Breast epithelium (tissue), 4 donors: Measurements from ENCODE around the gene KCNQ5. TPM values are rescaled to one million over a fixed set of nuclear protein-coding genes. Genes with fewer than 3 reads are reported as not detected.

Experiments used
- DNase-seq, 2 donors: peaks; one replicate each; pipeline ENCODE4 v3.0.0-alpha.2; 2019; ENCODE audit warnings: low spot score in 2 of 2
- H3K27ac ChIP-seq, 2 donors: fragments of 200-600 bp; sonication (generic) in 1 of 2; one replicate each; pipeline ENCODE4 v1.5.1; 2016 to 2019; ENCODE audit warnings: mild to moderate bottlenecking in 1 of 2
- H3K27me3 ChIP-seq, 2 donors: fragments of 200-600 bp; sonication (generic) in 1 of 2; one replicate each; pipeline versions ENCODE4 v1.5.1 to v1.6.0; 2017 to 2019; ENCODE audit warnings: control low read depth in 1 of 2, mild to moderate bottlenecking in 1 of 2
- H3K36me3 ChIP-seq: fragments of 200-600 bp; one replicate; pipeline ENCODE4 v1.5.1; 2019
- H3K4me1 ChIP-seq, 2 donors: fragments of 200-600 bp; sonication (generic); one replicate each; pipeline ENCODE4 v1.5.1; 2016 to 2019; ENCODE audit warnings: control low read depth in 1 of 2
- H3K4me3 ChIP-seq, 3 donors: fragments of 200-600 bp; sonication (generic); 1 replicate in 2 of 3; 2 replicates in 1 of 3; pipeline ENCODE4 v1.5.1; 2016 to 2019; ENCODE audit warnings: mild to moderate bottlenecking in 3 of 3, moderate library complexity in 2 of 3
- H3K9me3 ChIP-seq, 2 donors: fragments of 200-600 bp; sonication (generic) in 1 of 2; one replicate each; pipeline ENCODE4 v1.5.1; 2016 to 2019; ENCODE audit warnings: control low read depth in 1 of 2
- POLR2A ChIP-seq: fragments of 450-650 bp; IDR thresholded peaks from one replicate; pipeline ENCODE4 v1.6.1; 2016; ENCODE audit warnings: antibody characterized with exemption, mild to moderate bottlenecking, moderate library complexity
- POLR2AphosphoS5 ChIP-seq, 3 donors: sonication (generic); formaldehyde crosslinking; IDR thresholded peaks; one replicate each; pipeline ENCODE4 v1.6.1; 2017; ENCODE audit warnings: antibody characterized with exemption in 3 of 3
- intact Hi-C: fragments of 100-400 bp; cut with DNase I; formaldehyde crosslinking; loops from one replicate; pipeline ENCODE4 v1.15.1; 2023; ENCODE audit warnings: low total_unique reads
- total RNA-seq, 3 donors: library from RNA; depleted of rRNA; stranded (reverse); fragments of >200 nt; gene quantifications; one replicate each; pipeline ENCODE4 v1.1.0, GENCODE V29; 2016
- TF ChIP-seq, protein P1 (sequence below), 3 donors: fragments of 450-650 bp; IDR thresholded peaks; one replicate each; pipeline ENCODE4 v1.5.1; 2016 to 2017; ENCODE audit warnings: antibody characterized with exemption in 3 of 3, mild to moderate bottlenecking in 3 of 3, moderate library complexity in 3 of 3

KCNQ5 gene
- total RNA-seq, 3 donors from 2014 or later, result 0.16 to 1.0 (median 0.33) TPM

DNA sequence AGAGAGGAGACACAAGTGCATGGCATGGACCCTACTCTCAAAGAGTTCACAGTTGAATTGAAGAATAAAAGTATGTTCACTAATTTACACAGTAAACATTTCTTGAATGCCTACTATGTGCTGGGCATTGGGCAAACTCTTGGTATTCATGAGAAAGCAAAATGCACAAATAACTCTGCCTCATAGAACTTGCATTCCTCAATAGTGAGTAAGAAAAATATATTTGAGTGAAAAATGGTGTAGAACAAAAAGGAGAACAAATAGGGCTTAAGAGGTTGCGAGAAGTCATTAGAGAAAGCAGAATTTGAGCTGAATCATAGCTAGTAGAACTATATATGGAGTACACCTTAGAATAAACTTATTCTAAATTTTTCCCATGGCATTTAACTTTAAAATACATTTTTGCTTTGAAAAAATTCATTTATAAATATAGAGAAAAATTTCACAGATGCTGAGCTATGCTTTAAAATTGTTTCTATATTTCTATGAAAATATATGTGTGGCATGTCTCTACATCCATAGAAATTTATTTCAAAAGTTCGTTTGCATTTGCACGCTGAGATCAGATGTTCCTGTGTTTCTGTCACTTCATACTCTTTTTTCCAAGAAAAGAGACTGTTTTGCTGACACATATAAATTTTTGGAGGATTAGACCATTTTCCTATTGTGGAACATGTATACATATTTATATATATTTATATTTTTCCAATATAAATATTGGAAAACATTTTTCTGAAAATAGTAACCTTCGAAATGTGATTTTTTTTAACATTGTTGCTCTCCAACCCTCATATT, 236.1 kb downstream of the KCNQ5 start:
- no peak for DNase-seq
- Histone ChIP-seq H3K27ac (no peak overlapping the region), H3K9me3 (no peaks in the 10 kb centered on the region), H3K4me1 (no peaks in the 10 kb centered on the region), H3K36me3 (no peaks in the 10 kb centered on the region), H3K4me3 (no peak overlapping the region), H3K27me3 (no peaks in the 10 kb centered on the region)
- intact Hi-C loops, result no loop called here
- TF ChIP-seq POLR2AphosphoS5 (IDR thresholded peaks at IDR 0.05) (no peak), POLR2A (no peak)
- TF ChIP-seq, protein P1, sequence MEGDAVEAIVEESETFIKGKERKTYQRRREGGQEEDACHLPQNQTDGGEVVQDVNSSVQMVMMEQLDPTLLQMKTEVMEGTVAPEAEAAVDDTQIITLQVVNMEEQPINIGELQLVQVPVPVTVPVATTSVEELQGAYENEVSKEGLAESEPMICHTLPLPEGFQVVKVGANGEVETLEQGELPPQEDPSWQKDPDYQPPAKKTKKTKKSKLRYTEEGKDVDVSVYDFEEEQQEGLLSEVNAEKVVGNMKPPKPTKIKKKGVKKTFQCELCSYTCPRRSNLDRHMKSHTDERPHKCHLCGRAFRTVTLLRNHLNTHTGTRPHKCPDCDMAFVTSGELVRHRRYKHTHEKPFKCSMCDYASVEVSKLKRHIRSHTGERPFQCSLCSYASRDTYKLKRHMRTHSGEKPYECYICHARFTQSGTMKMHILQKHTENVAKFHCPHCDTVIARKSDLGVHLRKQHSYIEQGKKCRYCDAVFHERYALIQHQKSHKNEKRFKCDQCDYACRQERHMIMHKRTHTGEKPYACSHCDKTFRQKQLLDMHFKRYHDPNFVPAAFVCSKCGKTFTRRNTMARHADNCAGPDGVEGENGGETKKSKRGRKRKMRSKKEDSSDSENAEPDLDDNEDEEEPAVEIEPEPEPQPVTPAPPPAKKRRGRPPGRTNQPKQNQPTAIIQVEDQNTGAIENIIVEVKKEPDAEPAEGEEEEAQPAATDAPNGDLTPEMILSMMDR (IDR thresholded peaks at IDR 0.05), result no peak

DNA sequence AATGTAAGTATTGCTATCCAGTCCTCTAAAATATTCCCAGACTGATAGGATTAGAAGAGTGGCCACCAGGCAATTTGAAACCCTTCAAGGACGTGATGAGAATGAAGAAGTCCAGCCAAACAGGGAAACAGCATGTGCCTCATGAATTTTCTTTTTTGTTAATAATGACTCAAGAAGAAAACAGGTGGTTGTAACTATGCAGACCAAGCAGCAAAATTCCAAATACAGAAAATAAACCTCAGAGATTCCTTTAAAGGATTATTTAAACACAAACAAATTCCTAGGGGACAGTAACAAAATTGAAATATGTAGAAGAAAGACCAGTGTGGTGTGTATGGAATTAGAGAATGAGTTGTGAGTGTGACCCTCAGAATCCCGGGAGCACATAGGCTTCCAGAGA, 239.2 kb downstream of the KCNQ5 start:
- TF ChIP-seq POLR2AphosphoS5 (IDR thresholded peaks at IDR 0.05), result no peak
- no peak for TF ChIP-seq POLR2A
- TF ChIP-seq, protein P1 (IDR thresholded peaks at IDR 0.05), result no peak
- H3K27me3 ChIP-seq, result no peaks in the 10 kb centered on the region
- intact Hi-C loops, result no loop called here
- H3K36me3 ChIP-seq, result no peaks in the 10 kb centered on the region
- H3K9me3 ChIP-seq, result no peaks in the 10 kb centered on the region
- H3K27ac ChIP-seq, result no peak overlapping the region
- H3K4me1 ChIP-seq, result no peaks in the 10 kb centered on the region
- H3K4me3 ChIP-seq, result no peak overlapping the region
- DNase-seq, result no peak

DNA sequence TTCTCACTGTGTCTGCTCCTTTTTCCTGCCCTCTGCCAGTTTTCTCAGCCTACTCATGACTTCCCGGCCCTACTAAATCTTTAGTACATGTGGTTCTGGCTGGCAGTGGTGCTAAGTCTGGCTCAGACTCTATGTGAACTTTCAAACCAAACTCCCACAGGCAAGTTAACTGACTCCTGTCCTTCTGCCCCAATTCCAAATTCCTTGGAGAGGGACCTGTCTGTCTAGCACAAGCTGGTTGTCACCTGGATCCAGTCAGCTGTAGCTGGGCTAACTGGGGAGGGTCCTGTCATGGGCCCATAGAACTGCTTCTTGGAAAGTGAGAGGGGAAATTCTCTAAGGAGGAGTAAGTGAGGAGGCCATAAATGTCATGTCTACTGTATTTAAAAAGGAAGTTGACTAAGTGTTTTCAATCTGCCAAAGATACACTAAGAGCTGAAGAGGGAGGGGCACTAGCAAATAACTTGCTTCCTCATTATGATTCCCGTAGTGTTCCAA, 240.1 kb downstream of the KCNQ5 start:
- Histone ChIP-seq H3K9me3 (no peaks in the 10 kb centered on the region), H3K4me3 (no peak overlapping the region), H3K4me1 (no peaks in the 10 kb centered on the region), H3K36me3 (no peaks in the 10 kb centered on the region), H3K27ac (no peak overlapping the region), H3K27me3 (no peaks in the 10 kb centered on the region)
- no peak for DNase-seq
- intact Hi-C loops, result no loop called here
- TF ChIP-seq POLR2AphosphoS5 (IDR thresholded peaks at IDR 0.05), result no peak
- no peak for TF ChIP-seq POLR2A

DNA sequence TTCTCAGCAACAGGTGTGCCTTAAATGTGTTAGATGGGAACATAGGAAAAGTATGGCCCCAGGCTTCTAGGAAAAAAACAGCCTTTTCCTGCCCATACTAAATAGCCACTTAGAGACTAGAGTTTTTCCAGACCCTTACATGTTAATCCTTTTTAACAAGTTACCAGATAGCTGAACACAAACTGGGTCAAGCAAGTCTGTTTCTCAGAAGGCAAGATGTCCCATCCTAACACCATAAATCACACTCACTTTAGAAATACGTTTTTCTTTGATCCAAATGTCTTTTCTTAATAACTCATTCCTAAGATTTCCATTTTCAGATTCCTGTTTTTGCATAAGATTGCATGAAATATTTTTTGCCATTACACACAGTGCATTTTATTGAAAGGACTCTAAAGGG, 241.3 kb downstream of the KCNQ5 start:
- Histone ChIP-seq H3K27me3 (no peaks in the 10 kb centered on the region), H3K36me3 (no peaks in the 10 kb centered on the region), H3K9me3 (no peaks in the 10 kb centered on the region), H3K4me3 (no peak overlapping the region), H3K27ac (no peak overlapping the region), H3K4me1 (no peaks in the 10 kb centered on the region)
- intact Hi-C loops, result no loop called here
- no peak for DNase-seq
- TF ChIP-seq, protein P1 (IDR thresholded peaks at IDR 0.05), result no peak
- TF ChIP-seq POLR2A, result no peak

DNA sequence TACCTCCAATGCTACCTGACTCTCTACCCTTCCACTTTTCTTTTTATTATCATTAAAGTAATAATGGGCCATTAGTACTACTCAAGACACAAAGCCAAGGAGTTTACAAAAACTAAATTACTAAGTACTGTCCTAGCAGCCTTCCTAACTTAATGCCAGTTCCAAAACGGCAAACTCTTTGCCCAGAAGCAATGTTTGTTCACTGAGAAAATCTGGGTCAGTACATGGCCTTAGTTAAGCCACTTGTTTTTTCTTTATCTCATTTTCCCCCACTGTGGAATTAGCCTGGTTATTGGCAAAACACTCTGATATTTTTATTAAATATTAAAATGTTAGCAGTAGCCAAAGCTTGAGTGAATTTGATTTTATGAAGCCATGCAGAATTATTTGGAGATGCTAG, 242.4 kb downstream of the KCNQ5 start:
- no peak overlapping the region for H3K4me3 ChIP-seq
- no peaks in the 10 kb centered on the region for H3K36me3 ChIP-seq
- H3K27me3 ChIP-seq, result no peaks in the 10 kb centered on the region
- intact Hi-C loops, result no loop called here
- TF ChIP-seq, protein P1 (IDR thresholded peaks at IDR 0.05), result no peak
- TF ChIP-seq POLR2A (no peak), POLR2AphosphoS5 (IDR thresholded peaks at IDR 0.05) (no peak)
- no peak overlapping the region for H3K27ac ChIP-seq
- no peaks in the 10 kb centered on the region for H3K9me3 ChIP-seq
- H3K4me1 ChIP-seq, result no peaks in the 10 kb centered on the region
- no peak for DNase-seq
